Nephron (organoid): ENCODE measurements around the gene VIPR1.

ENCODE experiments used
- H3K27ac Mint-ChIP-seq, 3 experiments: 2 replicates each; pipeline ENCODE4 v1.8.0; 2020; ENCODE audit warnings: mixed read lengths in 3 of 3, mild to moderate bottlenecking in 2 of 3, moderate library complexity in 1 of 3
- H3K27me3 Mint-ChIP-seq: 2 replicates; pipeline ENCODE4 v1.8.0; 2021; ENCODE audit warnings: low read depth, mild to moderate bottlenecking, moderate library complexity, mixed read lengths
- H3K36me3 Mint-ChIP-seq: 2 replicates; pipeline ENCODE4 v1.8.0; 2020; ENCODE audit warnings: low read depth, mixed read lengths
- H3K4me1 Mint-ChIP-seq: 2 replicates; pipeline ENCODE4 v1.8.0; 2020; ENCODE audit warnings: mixed read lengths
- H3K4me3 Mint-ChIP-seq, 3 experiments: 2 replicates each; pipeline ENCODE4 v1.8.0; 2020; ENCODE audit warnings: mild to moderate bottlenecking in 3 of 3, mixed read lengths in 3 of 3, moderate library complexity in 2 of 3
- H3K9me3 Mint-ChIP-seq: 2 replicates; pipeline ENCODE4 v1.8.0; 2020; ENCODE audit warnings: mixed read lengths
- CTCF ChIP-seq, 3 experiments: fragments of 200-600 bp; sonication (generic); IDR thresholded peaks; one replicate each; pipeline ENCODE4 v1.5.0; 2021; ENCODE audit warnings: antibody characterized with exemption in 3 of 3; ENCODE audit not compliant: unreplicated experiment in 3 of 3

Gene VIPR1

GRCh38 chr3:42525212-42525611 is 22.8 kb downstream of the VIPR1 start:
- no peak for TF ChIP-seq CTCF (IDR thresholded peaks at IDR 0.05; ENCODE audit: unreplicated experiment in 3 of 3)
- H3K4me3 Mint-ChIP-seq, result no peak overlapping the region
- H3K4me1 Mint-ChIP-seq, result no peaks in the 10 kb centered on the region
- no peak overlapping the region for H3K27ac Mint-ChIP-seq
- no peaks in the 10 kb centered on the region for H3K9me3 Mint-ChIP-seq
- H3K27me3 Mint-ChIP-seq, result peaks cover 3% of the 10 kb centered on the region
- no peaks in the 10 kb centered on the region for H3K36me3 Mint-ChIP-seq

- H3K4me3 Mint-ChIP-seq, result no peak overlapping the region
- no peak overlapping the region for H3K27ac Mint-ChIP-seq
- H3K9me3 Mint-ChIP-seq, result no peaks in the 10 kb centered on the region
- H3K4me1 Mint-ChIP-seq, result no peaks in the 10 kb centered on the region
- H3K36me3 Mint-ChIP-seq, result no peaks in the 10 kb centered on the region
- no peaks in the 10 kb centered on the region for H3K27me3 Mint-ChIP-seq
- TF ChIP-seq CTCF (IDR thresholded peaks at IDR 0.05; ENCODE audit: unreplicated experiment in 3 of 3), result no peak
Measured at GRCh38 chr3:42525736-42526345, 23.4 kb downstream of the VIPR1 start.

GRCh38 chr3:42526616-42527367 is 24.3 kb downstream of the VIPR1 start:
- Mint-ChIP-seq H3K36me3 (no peaks in the 10 kb centered on the region), H3K4me3 (no peak overlapping the region), H3K9me3 (no peaks in the 10 kb centered on the region), H3K27ac (no peak overlapping the region), H3K27me3 (no peaks in the 10 kb centered on the region), H3K4me1 (no peaks in the 10 kb centered on the region)
- no peak for TF ChIP-seq CTCF (IDR thresholded peaks at IDR 0.05; ENCODE audit: unreplicated experiment in 3 of 3)

GRCh38 chr3:42527368-42527917 is 25.0 kb downstream of the VIPR1 start:
- no peak overlapping the region for H3K4me3 Mint-ChIP-seq
- no peak for TF ChIP-seq CTCF (IDR thresholded peaks at IDR 0.05; ENCODE audit: unreplicated experiment in 3 of 3)

GRCh38 chr3:42529468-42529867 is 27.0 kb downstream of the VIPR1 start:
- H3K4me3 Mint-ChIP-seq, result no peak overlapping the region
- H3K36me3 Mint-ChIP-seq, result no peaks in the 10 kb centered on the region
- no peaks in the 10 kb centered on the region for H3K4me1 Mint-ChIP-seq
- TF ChIP-seq CTCF (IDR thresholded peaks at IDR 0.05; ENCODE audit: unreplicated experiment in 3 of 3), result no peak
- no peak overlapping the region for H3K27ac Mint-ChIP-seq
- peaks cover 3% of the 10 kb centered on the region for H3K27me3 Mint-ChIP-seq
- H3K9me3 Mint-ChIP-seq, result no peaks in the 10 kb centered on the region

More at GRCh38 chr3:42527368-42527917, 25.0 kb downstream of the VIPR1 start:
- Mint-ChIP-seq H3K4me1 (no peaks in the 10 kb centered on the region), H3K36me3 (no peaks in the 10 kb centered on the region), H3K27me3 (no peaks in the 10 kb centered on the region), H3K9me3 (no peaks in the 10 kb centered on the region), H3K27ac (no peak overlapping the region)
